ENCODE results near the gene CFAP77.

Gene CFAP77

GRCh38 chr9:132590318-132591182 is 180.5 kb downstream of the CFAP77 start:
- no peak for DNase-seq (ENCODE audit: extremely low read depth in 1 of 2, low read depth in 1 of 2)

- no peak for DNase-seq (ENCODE audit: extremely low read depth in 1 of 2, low read depth in 1 of 2)
Observed at GRCh38 chr9:132591244-132591643, 181.2 kb downstream of the CFAP77 start.

- DNase-seq (ENCODE audit: extremely low read depth in 1 of 2, low read depth in 1 of 2): no peak
Observed at GRCh38 chr9:132591751-132592314, 181.8 kb downstream of the CFAP77 start.

GRCh38 chr9:132592451-132592850 is 182.4 kb downstream of the CFAP77 start:
- DNase-seq (ENCODE audit: extremely low read depth in 1 of 2, low read depth in 1 of 2): no peak

- no peak for DNase-seq (ENCODE audit: extremely low read depth in 1 of 2, low read depth in 1 of 2)
Observed at GRCh38 chr9:132594412-132594811, 184.4 kb downstream of the CFAP77 start.

- DNase-seq (ENCODE audit: extremely low read depth in 1 of 2, low read depth in 1 of 2): no peak
Observed at GRCh38 chr9:132595319-132595718, 185.3 kb downstream of the CFAP77 start.

- no peak for DNase-seq (ENCODE audit: extremely low read depth in 1 of 2, low read depth in 1 of 2)
Observed at GRCh38 chr9:132596200-132596599, 186.2 kb downstream of the CFAP77 start.

GRCh38 chr9:132597073-132597775 is 187.2 kb downstream of the CFAP77 start:
- DNase-seq (ENCODE audit: extremely low read depth in 1 of 2, low read depth in 1 of 2): no peak

GRCh38 chr9:132600326-132600984 is 190.4 kb downstream of the CFAP77 start:
- DNase-seq (ENCODE audit: extremely low read depth in 1 of 2, low read depth in 1 of 2): no peak

GRCh38 chr9:132602207-132602606 is 192.2 kb downstream of the CFAP77 start:
- DNase-seq (ENCODE audit: extremely low read depth in 1 of 2, low read depth in 1 of 2): no peak

GRCh38 chr9:132605387-132605786 is 195.4 kb downstream of the CFAP77 start:
- no peak for DNase-seq (ENCODE audit: extremely low read depth in 1 of 2, low read depth in 1 of 2)

GRCh38 chr9:132606066-132606465 is 196.1 kb downstream of the CFAP77 start:
- DNase-seq (ENCODE audit: extremely low read depth in 1 of 2, low read depth in 1 of 2): no peak

- no peak for DNase-seq (ENCODE audit: extremely low read depth in 1 of 2, low read depth in 1 of 2)
Observed at GRCh38 chr9:132609184-132609583, 199.2 kb downstream of the CFAP77 start.

- peak in 1 of 2 donors; percentile 17 for DNase-seq (ENCODE audit: extremely low read depth in 1 of 2, low read depth in 1 of 2)
Observed at GRCh38 chr9:132609829-132610228, 199.8 kb downstream of the CFAP77 start.

- DNase-seq (ENCODE audit: extremely low read depth in 1 of 2, low read depth in 1 of 2): no peak
Observed at GRCh38 chr9:132610661-132611060, 200.7 kb downstream of the CFAP77 start.

- DNase-seq (ENCODE audit: extremely low read depth in 1 of 2, low read depth in 1 of 2): no peak
Observed at GRCh38 chr9:132614324-132614723, 204.3 kb downstream of the CFAP77 start.

GRCh38 chr9:132615774-132616173 is 205.8 kb downstream of the CFAP77 start:
- DNase-seq (ENCODE audit: extremely low read depth in 1 of 2, low read depth in 1 of 2): no peak

GRCh38 chr9:132616725-132617124 is 206.7 kb downstream of the CFAP77 start:
- DNase-seq (ENCODE audit: extremely low read depth in 1 of 2, low read depth in 1 of 2): no peak

- DNase-seq (ENCODE audit: extremely low read depth in 1 of 2, low read depth in 1 of 2): no peak
Observed at GRCh38 chr9:132622159-132622558, 212.1 kb downstream of the CFAP77 start.
